AG10803 (cell line): ENCODE data around the gene PROM1.
A peak's percentile ranks its signal among the peaks of the same experiment; 100 is the strongest.

Experiments
- DNase-seq: peaks from one replicate; pipeline ENCODE4 v3.0.0; 2010; ENCODE audit warnings: low read depth
- H3K4me3 ChIP-seq: 2 replicates; pipeline ENCODE4 v1.5.1; 2011; ENCODE audit warnings: mild to moderate bottlenecking, low read length, control low read depth
- TF ChIP-seq, protein P1 (sequence below): conservative IDR thresholded peaks from 2 replicates; pipeline ENCODE4 v1.5.1; 2011; ENCODE audit warnings: mild to moderate bottlenecking, low read length, control low read depth, inconsistent platforms

The PROM1 gene

DNA sequence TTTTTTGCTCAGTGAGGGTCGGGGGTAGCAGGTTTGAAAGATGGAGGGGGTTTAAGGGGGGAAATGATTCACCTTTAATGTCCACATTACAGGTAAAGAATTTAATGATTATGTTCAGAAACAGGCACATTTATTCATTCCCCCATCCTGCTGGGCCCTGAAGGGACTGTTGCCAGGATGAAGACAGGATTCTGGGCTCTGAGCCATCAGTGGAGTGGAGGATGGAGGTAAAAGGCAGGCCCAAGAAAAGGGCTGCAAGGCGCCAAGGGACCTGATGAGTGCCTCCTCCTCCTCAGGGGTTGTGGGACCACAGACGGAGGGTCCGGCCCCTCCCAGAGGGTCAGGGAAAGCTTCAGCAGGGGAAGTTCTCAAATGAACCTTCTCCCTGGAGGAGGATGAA, 40.4 kb upstream of the PROM1 start:
- TF ChIP-seq, protein P1, sequence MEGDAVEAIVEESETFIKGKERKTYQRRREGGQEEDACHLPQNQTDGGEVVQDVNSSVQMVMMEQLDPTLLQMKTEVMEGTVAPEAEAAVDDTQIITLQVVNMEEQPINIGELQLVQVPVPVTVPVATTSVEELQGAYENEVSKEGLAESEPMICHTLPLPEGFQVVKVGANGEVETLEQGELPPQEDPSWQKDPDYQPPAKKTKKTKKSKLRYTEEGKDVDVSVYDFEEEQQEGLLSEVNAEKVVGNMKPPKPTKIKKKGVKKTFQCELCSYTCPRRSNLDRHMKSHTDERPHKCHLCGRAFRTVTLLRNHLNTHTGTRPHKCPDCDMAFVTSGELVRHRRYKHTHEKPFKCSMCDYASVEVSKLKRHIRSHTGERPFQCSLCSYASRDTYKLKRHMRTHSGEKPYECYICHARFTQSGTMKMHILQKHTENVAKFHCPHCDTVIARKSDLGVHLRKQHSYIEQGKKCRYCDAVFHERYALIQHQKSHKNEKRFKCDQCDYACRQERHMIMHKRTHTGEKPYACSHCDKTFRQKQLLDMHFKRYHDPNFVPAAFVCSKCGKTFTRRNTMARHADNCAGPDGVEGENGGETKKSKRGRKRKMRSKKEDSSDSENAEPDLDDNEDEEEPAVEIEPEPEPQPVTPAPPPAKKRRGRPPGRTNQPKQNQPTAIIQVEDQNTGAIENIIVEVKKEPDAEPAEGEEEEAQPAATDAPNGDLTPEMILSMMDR = no peak
- H3K4me3 ChIP-seq = no peak overlapping the region

DNA sequence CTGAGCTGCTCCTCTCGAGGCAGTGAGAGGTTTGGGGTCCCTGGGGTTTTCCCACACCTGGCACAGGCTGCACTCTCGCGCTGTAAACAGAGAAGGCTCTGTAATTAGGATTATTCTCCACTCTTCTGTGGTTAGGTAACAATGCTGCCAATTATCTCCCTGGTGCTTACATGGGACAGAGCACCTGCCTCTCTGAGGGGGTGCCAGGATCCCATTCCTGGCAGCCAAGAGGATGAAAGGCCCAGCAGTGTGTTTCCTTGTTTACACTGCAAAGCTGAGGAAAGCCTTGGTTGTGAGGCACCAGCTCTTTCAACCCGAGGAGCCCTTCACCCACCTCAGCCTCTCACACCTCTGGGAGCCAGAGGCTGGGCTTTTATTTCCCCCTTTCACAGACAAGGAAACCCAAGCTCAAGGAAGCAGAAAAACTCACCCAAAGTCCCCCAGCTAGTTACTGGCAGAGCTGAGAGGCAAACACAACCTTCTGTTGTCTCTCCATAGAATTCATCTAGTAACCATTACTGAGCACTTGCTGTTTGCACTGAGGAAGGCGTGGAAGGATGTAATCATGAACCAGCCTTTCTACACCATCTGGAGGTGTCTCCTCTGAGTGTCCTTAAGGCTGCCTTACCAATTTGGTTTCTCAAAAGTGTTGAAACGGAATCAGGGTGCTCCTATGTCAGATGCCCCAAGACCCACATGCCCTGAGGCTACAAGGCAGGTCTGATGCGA, 39.7 kb upstream of the PROM1 start:
- TF ChIP-seq, protein P1 = no peak
- H3K4me3 ChIP-seq = no peak overlapping the region
- DNase-seq = no peak

More for the DNA sequence above, 40.4 kb upstream of the PROM1 start:
- DNase-seq = no peak

DNA sequence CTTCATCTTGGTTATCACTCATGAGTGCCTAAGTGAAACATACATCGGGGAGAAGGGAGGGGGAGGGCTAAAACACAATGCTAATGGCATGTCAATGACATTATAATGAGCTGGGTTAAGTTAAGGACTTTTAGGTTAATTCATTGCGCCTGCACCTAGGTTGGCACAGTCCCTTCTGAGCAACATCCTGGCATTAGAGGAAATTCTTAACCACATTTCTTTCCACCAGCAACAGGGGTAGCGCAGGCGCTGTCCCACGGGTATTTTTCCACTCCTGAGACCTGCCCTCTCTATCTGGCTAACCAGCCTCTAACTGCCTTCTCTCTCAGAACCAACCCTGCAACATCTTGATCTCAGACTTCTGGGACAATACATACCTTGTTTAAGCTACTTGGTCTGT, 39.0 kb upstream of the PROM1 start:
- no peak overlapping the region for H3K4me3 ChIP-seq
- TF ChIP-seq, protein P1 = no peak
- DNase-seq = no peak

DNA sequence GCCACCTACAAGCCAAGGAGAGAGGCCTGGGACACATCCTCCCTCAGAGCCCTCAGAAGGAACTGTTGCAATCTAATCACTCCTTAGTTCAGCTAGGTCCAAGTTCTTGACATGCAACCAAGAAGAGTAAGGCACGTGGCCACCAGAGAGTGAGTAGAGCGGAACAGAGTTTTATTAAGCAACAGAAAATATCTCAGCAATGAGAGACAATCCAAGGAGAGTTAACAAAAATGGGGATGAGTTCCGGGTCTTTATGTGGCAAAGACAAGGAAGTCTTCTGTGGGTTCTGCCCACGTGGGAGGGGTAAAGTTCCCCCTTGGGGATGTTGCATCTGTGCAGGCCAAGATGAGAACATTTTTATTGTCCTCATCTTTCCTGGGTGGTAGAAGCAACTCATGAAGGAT, 38.5 kb upstream of the PROM1 start:
- H3K4me3 ChIP-seq = no peak overlapping the region
- TF ChIP-seq, protein P1 = no peak
- DNase-seq = peak; percentile 21

DNA sequence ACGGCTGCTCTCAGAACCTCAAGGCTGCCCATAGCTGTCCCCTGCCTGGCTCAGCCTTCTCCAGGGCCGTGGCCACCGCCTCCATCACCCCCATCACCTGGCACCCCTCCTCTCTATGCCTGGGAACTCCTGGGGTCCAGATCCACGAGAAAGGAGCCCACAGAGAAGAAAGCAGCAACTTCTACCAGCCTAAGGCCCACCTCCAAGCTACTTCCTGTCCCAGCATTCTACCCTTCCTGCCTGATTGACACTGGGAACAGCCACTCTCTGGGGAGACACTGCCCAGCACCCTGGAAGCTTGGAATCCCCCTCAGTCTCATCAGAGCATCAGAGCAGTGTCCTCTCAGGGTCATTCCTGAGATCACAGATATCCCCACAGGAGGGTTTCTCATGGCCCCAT, 36.9 kb upstream of the PROM1 start:
- H3K4me3 ChIP-seq = no peak overlapping the region
- TF ChIP-seq, protein P1 = no peak
- DNase-seq = no peak

DNA sequence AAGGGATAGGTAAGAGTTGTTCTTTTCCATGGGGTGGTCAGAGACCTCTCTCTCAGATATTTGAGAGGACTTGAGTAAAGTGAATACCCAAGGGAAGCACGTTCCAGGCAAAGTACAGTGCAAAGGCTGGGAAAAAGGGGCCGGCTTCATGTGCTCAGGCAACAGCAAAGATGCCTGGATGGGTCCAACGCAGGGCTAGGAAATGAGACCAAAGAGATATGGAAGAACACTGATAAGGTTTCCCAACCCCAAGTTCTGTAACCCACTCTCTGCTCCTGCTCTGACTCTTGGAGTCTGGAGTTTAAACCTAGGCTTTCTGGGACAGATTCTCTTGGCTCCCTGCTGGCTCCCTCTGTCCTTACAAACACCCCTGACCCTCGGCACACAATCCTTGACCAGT, 36.2 kb upstream of the PROM1 start:
- H3K4me3 ChIP-seq = no peak overlapping the region
- TF ChIP-seq, protein P1 = no peak
- no peak for DNase-seq

DNA sequence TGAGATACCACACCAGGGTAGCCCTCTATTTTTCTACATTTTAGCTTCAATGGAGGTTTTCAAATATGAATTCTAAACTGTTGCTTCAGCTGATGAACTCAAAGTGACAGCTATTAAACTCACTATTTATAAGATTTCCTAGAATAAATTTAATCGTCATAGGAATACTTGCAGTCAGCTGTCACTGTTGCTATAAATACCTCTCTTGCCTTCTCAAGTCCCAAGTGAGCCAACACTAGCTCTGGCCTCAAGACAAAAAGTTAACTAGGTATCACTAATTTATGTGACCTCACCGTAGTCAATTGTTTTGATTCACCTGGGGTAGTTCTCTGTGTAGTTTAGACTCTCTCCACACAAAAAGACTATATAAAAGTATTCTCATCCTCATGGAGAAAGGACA, 34.3 kb upstream of the PROM1 start:
- DNase-seq = no peak
- TF ChIP-seq, protein P1 = no peak
- H3K4me3 ChIP-seq = no peak overlapping the region
